ENCODE measurements around the gene FITM1.
A peak's percentile ranks its signal among the peaks of the same experiment; 100 is the strongest.

FITM1 gene

DNA sequence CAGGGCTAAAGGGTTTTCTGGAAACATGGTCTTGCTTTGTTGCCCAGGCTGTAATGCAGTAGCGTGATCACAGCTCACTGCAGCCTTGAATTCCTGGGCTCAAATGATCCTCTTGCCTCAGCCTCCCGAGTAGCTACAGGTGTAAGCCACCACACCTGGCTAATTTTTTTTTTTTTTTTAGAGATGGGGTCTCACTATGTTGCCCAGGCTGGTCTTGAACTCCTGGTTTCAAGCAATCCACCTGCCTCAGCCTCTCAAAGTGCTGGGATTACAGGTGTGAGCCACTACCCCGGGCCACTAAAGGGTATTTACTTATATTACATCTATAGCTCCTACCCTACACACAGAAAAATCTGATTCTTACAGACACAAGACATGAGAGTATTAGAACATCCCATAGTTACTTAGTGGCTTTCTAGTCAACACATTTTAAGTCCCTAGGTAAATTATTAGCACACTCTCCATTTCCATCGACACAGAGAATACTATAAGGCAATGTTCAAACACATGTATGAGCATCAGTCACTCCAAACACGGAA, 22.1 kb upstream of the FITM1 start:
- H3K36me3 Mint-ChIP-seq, result peaks cover 18% of the 10 kb centered on the region
- H3K27me3 Mint-ChIP-seq, result no peaks in the 10 kb centered on the region
- no peak overlapping the region for H3K4me3 Mint-ChIP-seq
- peak overlapping the region; percentile 84 for H3K27ac Mint-ChIP-seq
- H3K4me1 Mint-ChIP-seq, result peaks cover 14% of the 10 kb centered on the region
- no peaks in the 10 kb centered on the region for H3K9me3 Mint-ChIP-seq
- no peak for ATAC-seq

GRCh38 chr14:24110060-24110459, 20.4 kb upstream of the FITM1 start:
- Mint-ChIP-seq H3K27ac (no peak overlapping the region), H3K36me3 (peaks cover 2% of the 10 kb centered on the region), H3K4me3 (no peak overlapping the region), H3K27me3 (no peaks in the 10 kb centered on the region), H3K4me1 (peaks cover 14% of the 10 kb centered on the region), H3K9me3 (no peaks in the 10 kb centered on the region)
- ATAC-seq, result no peak

DNA sequence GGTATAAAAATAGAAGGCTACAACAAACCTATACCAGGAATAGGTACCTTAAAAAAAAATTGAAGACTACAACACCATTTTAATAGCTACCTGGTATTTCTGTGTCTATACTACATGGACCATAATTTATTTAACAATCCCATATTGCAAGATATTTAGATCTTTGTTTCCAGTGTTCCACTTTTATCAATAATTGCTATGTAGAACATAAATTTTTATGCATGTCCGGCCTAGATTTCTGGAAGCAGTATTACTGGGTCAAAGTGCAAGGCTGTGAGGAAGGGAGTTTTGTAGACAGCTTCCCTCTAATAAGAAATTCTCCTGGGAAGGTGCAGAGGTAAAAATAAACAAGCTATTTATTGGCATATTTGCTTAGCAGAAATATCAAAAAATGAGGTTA, 19.9 kb upstream of the FITM1 start:
- no peak overlapping the region for H3K4me3 Mint-ChIP-seq
- no peaks in the 10 kb centered on the region for H3K27me3 Mint-ChIP-seq
- H3K9me3 Mint-ChIP-seq, result no peaks in the 10 kb centered on the region
- ATAC-seq, result no peak
- H3K27ac Mint-ChIP-seq, result no peak overlapping the region
- H3K36me3 Mint-ChIP-seq, result peaks cover 4% of the 10 kb centered on the region
- peaks cover 19% of the 10 kb centered on the region for H3K4me1 Mint-ChIP-seq

DNA sequence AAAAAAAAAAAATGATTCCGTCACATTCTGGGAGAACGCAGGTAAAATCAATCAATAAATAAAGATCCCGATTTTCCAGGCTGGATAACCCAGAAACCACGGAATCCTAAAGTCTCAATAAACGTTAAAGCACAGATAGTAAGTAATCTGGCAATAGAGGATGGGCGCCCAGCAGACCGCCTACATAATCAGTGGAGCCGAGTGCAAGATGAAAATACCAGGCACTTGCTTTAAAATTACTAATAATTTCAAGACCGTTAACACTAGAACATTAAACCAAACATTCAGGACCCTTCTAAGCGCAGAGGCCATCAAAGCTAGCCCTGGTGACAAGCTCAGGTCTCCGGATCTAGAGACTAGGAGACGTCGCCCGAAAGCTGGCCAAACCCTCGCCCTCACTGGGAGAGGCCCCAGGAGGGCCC, 17.1 kb upstream of the FITM1 start:
- H3K27me3 Mint-ChIP-seq, result no peaks in the 10 kb centered on the region
- no peaks in the 10 kb centered on the region for H3K9me3 Mint-ChIP-seq
- H3K36me3 Mint-ChIP-seq, result peaks cover 27% of the 10 kb centered on the region
- ATAC-seq, result no peak
- H3K4me1 Mint-ChIP-seq, result peaks cover 37% of the 10 kb centered on the region
- peak overlapping the region; percentile 99 for H3K27ac Mint-ChIP-seq
- peak overlapping the region; percentile 98 for H3K4me3 Mint-ChIP-seq

- peak; percentile 57 for ATAC-seq
- H3K4me3 Mint-ChIP-seq, result peak overlapping the region; percentile 98
- peak overlapping the region; percentile 99 for H3K27ac Mint-ChIP-seq
- peaks cover 33% of the 10 kb centered on the region for H3K36me3 Mint-ChIP-seq
- peaks cover 36% of the 10 kb centered on the region for H3K4me1 Mint-ChIP-seq
- H3K9me3 Mint-ChIP-seq, result no peaks in the 10 kb centered on the region
- H3K27me3 Mint-ChIP-seq, result no peaks in the 10 kb centered on the region
These were observed 16.5 kb upstream of the FITM1 start for GRCh38 chr14:24113801-24114531.

DNA sequence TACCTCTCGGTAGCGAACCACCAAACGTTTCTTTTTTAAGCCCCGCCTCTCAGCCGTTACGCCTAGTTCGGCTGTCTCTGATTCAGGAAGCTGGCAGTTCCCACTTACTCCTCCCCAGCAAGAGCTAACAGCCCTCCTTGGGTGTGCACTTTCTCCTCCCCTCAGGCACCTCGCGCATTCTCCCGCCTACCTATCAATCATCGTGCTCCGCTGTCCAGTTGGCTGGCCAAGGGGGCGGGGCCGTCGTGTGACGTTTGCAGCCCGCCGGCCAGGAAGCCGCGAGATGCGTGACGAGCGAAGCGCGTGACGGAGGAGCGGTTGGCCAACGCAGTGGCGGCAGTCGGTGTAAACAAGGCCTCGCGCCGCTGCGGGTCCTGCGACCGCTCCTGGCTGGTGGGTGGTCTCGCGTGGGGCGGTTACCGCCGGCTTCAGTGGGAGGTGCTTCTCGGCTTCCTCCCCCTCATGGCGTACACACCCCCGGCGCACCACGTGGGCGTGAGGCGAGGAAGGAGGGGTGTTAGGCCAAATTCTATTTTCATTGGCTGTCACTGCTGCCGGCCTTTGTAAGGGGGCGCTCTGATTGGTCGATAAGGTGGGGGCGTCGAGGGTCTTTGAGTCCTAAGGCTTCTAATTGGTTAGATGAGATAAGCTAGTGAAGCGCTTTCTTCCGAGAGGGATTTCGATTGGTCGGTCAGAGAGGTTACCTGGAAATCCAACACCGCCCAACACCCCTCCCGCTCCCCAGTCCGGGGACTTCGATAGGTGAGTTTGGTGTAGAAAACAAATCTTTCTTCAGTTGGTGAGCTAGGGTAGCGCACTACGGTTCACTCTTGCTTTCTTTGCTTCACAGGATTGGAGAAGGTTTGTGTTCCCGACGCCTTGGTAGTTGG, 15.7 kb upstream of the FITM1 start, which contains the start of the genes DCAF11 and NRL:
Gene DCAF11 (plus strand): TSS at position 246 of the 890 bp plus-strand sequence. CDS start 818 bp downstream, outside the sequence.
Gene NRL (minus strand): TSS at position 418 of the 890 bp plus-strand sequence. CDS start 32,101 bp downstream, outside the sequence.
- Mint-ChIP-seq H3K27me3 (no peaks in the 10 kb centered on the region), H3K36me3 (peaks cover 41% of the 10 kb centered on the region), H3K4me3 (peak within 1 kb of the TSS; percentile 98), H3K9me3 (no peaks in the 10 kb centered on the region), H3K27ac (peak within 1 kb of the TSS; percentile 99), H3K4me1 (peaks cover 35% of the 10 kb centered on the region)
- peak; percentile 96 for ATAC-seq

- peak overlapping the region; percentile 98 for H3K4me3 Mint-ChIP-seq
- peaks cover 35% of the 10 kb centered on the region for H3K4me1 Mint-ChIP-seq
- H3K9me3 Mint-ChIP-seq, result no peaks in the 10 kb centered on the region
- no peaks in the 10 kb centered on the region for H3K27me3 Mint-ChIP-seq
- no peak for ATAC-seq
- H3K36me3 Mint-ChIP-seq, result peaks cover 43% of the 10 kb centered on the region
- H3K27ac Mint-ChIP-seq, result peak overlapping the region; percentile 99
These were observed 14.9 kb upstream of the FITM1 start for GRCh38 chr14:24115422-24116127.

DNA sequence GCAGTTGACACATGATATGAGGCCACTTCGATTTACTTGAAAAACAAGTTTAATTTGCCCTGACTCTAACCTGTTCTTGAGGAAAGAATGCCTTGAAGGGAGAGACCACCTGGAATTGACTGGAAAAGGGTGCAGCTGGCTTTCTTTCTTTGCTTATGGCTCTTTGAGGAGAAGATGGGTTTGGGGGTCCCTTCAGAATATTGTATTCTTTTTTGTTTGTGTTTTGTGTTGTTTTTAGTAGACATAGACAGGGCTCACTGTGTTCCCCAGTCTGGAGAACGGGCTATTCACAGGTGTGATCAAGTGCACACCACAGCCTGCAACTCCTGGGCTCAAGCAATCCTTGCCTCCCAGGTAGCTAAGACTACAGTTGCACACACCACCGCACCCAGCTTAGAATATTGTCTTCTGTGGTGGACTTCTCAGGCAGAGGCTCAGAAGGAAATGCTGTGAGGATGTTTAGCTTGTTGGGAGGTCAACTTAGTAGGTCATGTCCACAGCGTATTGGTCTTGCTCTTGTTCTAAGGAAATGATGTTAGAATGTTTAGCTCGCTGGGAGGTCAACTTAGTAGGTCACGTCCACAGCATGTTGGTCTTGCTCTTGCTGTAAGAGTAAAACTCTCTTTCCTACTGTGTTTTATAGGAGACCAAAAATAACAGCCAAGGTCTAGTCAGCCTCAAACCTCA, 14.2 kb upstream of the FITM1 start:
- Mint-ChIP-seq H3K27ac (peak overlapping the region; percentile 99), H3K4me1 (peaks cover 35% of the 10 kb centered on the region), H3K27me3 (no peaks in the 10 kb centered on the region), H3K4me3 (peak overlapping the region; percentile 98), H3K9me3 (no peaks in the 10 kb centered on the region), H3K36me3 (peaks cover 48% of the 10 kb centered on the region)
- ATAC-seq, result no peak

DNA sequence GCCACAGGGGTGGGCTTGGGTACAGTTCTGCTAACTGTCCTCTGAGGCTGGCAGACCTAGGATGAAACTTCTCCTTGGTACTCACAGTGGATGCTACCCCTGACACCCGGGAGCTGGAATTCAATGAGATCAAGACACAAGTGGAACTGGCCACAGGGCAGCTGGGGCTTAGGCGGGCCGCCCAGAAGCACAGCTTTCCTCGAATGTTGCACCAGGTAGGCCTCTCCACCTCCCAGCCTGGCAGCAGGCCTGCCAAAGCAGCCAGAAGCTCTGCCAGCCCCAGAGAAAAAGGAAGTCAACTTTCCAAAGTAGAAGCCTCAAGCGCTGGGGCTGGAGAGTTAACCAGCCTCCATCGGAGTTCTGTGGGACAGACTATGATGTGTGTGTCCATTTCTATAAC, 13.3 kb upstream of the FITM1 start:
- Mint-ChIP-seq H3K36me3 (peaks cover 54% of the 10 kb centered on the region), H3K9me3 (no peaks in the 10 kb centered on the region), H3K4me3 (no peak overlapping the region), H3K27me3 (no peaks in the 10 kb centered on the region), H3K4me1 (peaks cover 42% of the 10 kb centered on the region), H3K27ac (peak overlapping the region; percentile 99)
- no peak for ATAC-seq

DNA sequence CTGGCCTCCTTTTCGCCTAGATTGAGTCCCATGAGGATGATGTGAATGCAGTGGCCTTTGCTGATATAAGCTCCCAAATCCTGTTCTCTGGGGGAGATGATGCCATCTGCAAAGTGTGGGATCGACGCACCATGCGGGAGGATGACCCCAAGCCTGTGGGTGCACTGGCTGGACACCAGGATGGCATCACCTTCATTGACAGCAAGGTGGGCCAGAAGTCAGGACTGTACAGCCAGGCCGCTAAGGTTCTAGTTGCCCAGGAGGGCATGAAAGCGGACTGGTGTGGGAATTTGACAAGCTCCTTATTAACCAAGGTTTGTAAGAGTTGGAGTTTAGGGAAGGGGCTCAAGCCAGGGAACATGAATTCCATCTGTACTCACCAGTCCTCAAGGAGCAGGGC, 10.8 kb upstream of the FITM1 start:
- ATAC-seq, result no peak
- Mint-ChIP-seq H3K27ac (no peak overlapping the region), H3K36me3 (peaks cover 68% of the 10 kb centered on the region), H3K4me3 (no peak overlapping the region), H3K9me3 (no peaks in the 10 kb centered on the region), H3K27me3 (no peaks in the 10 kb centered on the region), H3K4me1 (peaks cover 66% of the 10 kb centered on the region)

- Mint-ChIP-seq H3K27ac (peak overlapping the region; percentile 92), H3K36me3 (peaks cover 60% of the 10 kb centered on the region)
- no peak for ATAC-seq
These were observed 9.2 kb upstream of the FITM1 start for GRCh38 chr14:24121210-24121609.

DNA sequence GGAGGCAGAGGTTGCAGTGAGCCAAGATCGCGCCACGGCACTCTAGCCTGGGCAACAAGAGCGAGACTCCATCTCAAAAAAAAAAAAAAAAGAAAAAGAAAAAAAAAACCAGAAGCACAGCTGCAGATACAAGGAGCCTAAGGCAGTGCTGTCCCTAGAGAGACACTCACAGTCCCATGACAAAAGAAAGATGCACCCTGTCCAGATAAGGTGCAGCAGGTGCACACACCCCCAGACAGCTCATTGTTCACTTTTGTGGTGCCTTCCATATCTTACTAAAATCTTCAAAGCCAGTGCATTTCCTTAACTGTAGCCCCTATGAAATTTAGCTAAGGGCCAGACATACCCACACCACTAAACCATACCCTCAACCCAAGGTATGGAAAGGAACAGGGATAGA, 8.0 kb upstream of the FITM1 start:
- Mint-ChIP-seq H3K27ac (peak overlapping the region; percentile 92), H3K4me1 (peaks cover 50% of the 10 kb centered on the region), H3K9me3 (no peaks in the 10 kb centered on the region), H3K27me3 (no peaks in the 10 kb centered on the region), H3K4me3 (peak overlapping the region; percentile 8), H3K36me3 (peaks cover 50% of the 10 kb centered on the region)
- ATAC-seq, result peak; percentile 68

More at GRCh38 chr14:24121210-24121609, 9.2 kb upstream of the FITM1 start:
- no peaks in the 10 kb centered on the region for H3K9me3 Mint-ChIP-seq
- H3K27me3 Mint-ChIP-seq, result no peaks in the 10 kb centered on the region
- no peak overlapping the region for H3K4me3 Mint-ChIP-seq
- H3K4me1 Mint-ChIP-seq, result peaks cover 62% of the 10 kb centered on the region

DNA sequence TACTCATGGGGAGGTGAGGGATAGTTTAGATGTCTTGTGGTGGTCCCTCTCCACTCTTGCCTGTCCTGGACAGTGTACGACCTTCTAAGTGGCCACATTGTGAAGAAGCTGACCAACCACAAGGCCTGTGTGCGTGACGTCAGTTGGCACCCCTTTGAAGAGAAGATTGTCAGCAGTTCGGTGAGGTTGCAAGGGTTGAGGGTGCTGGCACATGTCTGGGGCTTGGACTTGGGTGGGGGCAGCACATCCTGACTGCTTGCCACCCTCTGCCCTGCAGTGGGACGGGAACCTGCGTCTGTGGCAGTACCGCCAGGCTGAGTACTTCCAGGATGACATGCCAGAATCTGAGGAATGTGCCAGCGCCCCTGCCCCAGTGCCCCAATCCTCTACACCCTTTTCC, 7.6 kb upstream of the FITM1 start:
- Mint-ChIP-seq H3K4me1 (peaks cover 48% of the 10 kb centered on the region), H3K27me3 (no peaks in the 10 kb centered on the region), H3K36me3 (peaks cover 45% of the 10 kb centered on the region), H3K9me3 (no peaks in the 10 kb centered on the region), H3K4me3 (peak overlapping the region; percentile 8), H3K27ac (peak overlapping the region; percentile 92)
- no peak for ATAC-seq

Data from stimulated activated memory B cell treated with anti-CD40 and anti-IgM and Interleukin-4, amounts not matched to agents 10 μg/mL and 1 μg/mL and 100 μg/mL, for 72 hours (primary cell).